H9 (cell line): ENCODE data around the gene KIF18B. TPM values are rescaled to one million over a fixed set of nuclear protein-coding genes. Genes with fewer than 3 reads are reported as not detected.

Experiments used
- DNase-seq: peaks from one replicate; pipeline ENCODE4 v3.0.0-alpha.2; 2017
- H2AFZ ChIP-seq: one replicate; pipeline ENCODE4 v1.6.1; 2013; ENCODE audit warnings: mild to moderate bottlenecking, low read length, control low read depth, moderate library complexity
- H2AK5ac ChIP-seq: 2 replicates; pipeline ENCODE4 v1.6.1; 2013; ENCODE audit warnings: low read length, control low read depth, mixed read lengths; ENCODE audit not compliant: insufficient read length
- H2BK120ac ChIP-seq: one replicate; pipeline ENCODE4 v1.6.1; 2013; ENCODE audit warnings: low read depth, mild to moderate bottlenecking, low read length, control low read depth, inconsistent platforms; ENCODE audit not compliant: poor library complexity, severe bottlenecking
- H2BK12ac ChIP-seq: 2 replicates; pipeline ENCODE4 v1.6.1; 2013; ENCODE audit warnings: low read length, control low read depth, mixed read lengths, low read depth; ENCODE audit not compliant: insufficient read length
- H2BK15ac ChIP-seq: 2 replicates; pipeline ENCODE4 v1.6.1; 2013; ENCODE audit warnings: low read depth, low read length, control low read depth
- H2BK20ac ChIP-seq: one replicate; pipeline ENCODE4 v1.6.1; 2013; ENCODE audit warnings: low read depth, mild to moderate bottlenecking, low read length, control low read depth, inconsistent platforms; ENCODE audit not compliant: poor library complexity, severe bottlenecking
- H2BK5ac ChIP-seq: 2 replicates; pipeline ENCODE4 v1.6.1; 2013; ENCODE audit warnings: low read length, control low read depth, mixed read lengths; ENCODE audit not compliant: insufficient read length
- H3K14ac ChIP-seq: 2 replicates; pipeline ENCODE4 v1.6.1; 2013; ENCODE audit warnings: low read length, control low read depth; ENCODE audit not compliant: insufficient read depth
- H3K18ac ChIP-seq: 2 replicates; pipeline ENCODE4 v1.6.1; 2013; ENCODE audit warnings: low read depth, mild to moderate bottlenecking, mixed read lengths, low read length, control low read depth; ENCODE audit not compliant: insufficient read length
- H3K23ac ChIP-seq: 2 replicates; pipeline ENCODE4 v1.6.1; 2013; ENCODE audit warnings: low read length, control low read depth, mixed read lengths, low read depth; ENCODE audit not compliant: insufficient read length
- H3K23me2 ChIP-seq: 2 replicates; pipeline ENCODE4 v1.6.1; 2013; ENCODE audit warnings: low read depth, mild to moderate bottlenecking, mixed read lengths, low read length, control low read depth; ENCODE audit not compliant: insufficient read length, poor library complexity, severe bottlenecking
- H3K27ac ChIP-seq: 2 replicates; pipeline ENCODE4 v1.5.1; 2013; ENCODE audit warnings: low read length, control low read depth, mixed read lengths, low read depth; ENCODE audit not compliant: insufficient read length
- H3K27me3 ChIP-seq: 2 replicates; pipeline ENCODE4 v1.6.1; 2013; ENCODE audit warnings: low read length, control low read depth, inconsistent platforms; ENCODE audit not compliant: insufficient read depth
- H3K4ac ChIP-seq: 2 replicates; pipeline ENCODE4 v1.6.1; 2013; ENCODE audit warnings: low read depth, mild to moderate bottlenecking, control low read depth, inconsistent platforms, low read length, moderate library complexity
- H3K4me1 ChIP-seq: 2 replicates; pipeline ENCODE4 v1.6.1; 2013; ENCODE audit warnings: low read length, control low read depth, inconsistent platforms; ENCODE audit not compliant: insufficient read depth
- H3K4me2 ChIP-seq: 2 replicates; pipeline ENCODE4 v1.6.1; 2013; ENCODE audit warnings: low read length, control low read depth, mixed read lengths; ENCODE audit not compliant: insufficient read length, insufficient read depth
- H3K56ac ChIP-seq: 2 replicates; pipeline ENCODE4 v1.6.1; 2013; ENCODE audit warnings: low read depth, mild to moderate bottlenecking, mixed read lengths, low read length, control low read depth; ENCODE audit not compliant: insufficient read length
- H3K79me1 ChIP-seq: 2 replicates; pipeline ENCODE4 v1.6.1; 2013; ENCODE audit warnings: low read depth, mild to moderate bottlenecking, moderate library complexity, low read length, control low read depth, inconsistent platforms; ENCODE audit not compliant: insufficient read depth, poor library complexity, severe bottlenecking
- H3K79me2 ChIP-seq: 2 replicates; pipeline ENCODE4 v1.6.1; 2013; ENCODE audit warnings: low read length, control low read depth, inconsistent platforms; ENCODE audit not compliant: insufficient read depth
- H3K9ac ChIP-seq: 2 replicates; pipeline ENCODE4 v1.6.1; 2013; ENCODE audit warnings: low read length, control low read depth, mixed read lengths; ENCODE audit not compliant: insufficient read length; ENCODE audit errors: extremely low read depth
- H3K9me3 ChIP-seq: one replicate; pipeline ENCODE4 v1.6.1; 2013; ENCODE audit warnings: low read depth, low read length, inconsistent platforms; ENCODE audit not compliant: control insufficient read depth
- H3T11ph ChIP-seq: one replicate; pipeline ENCODE4 v1.6.1; 2013; ENCODE audit warnings: mild to moderate bottlenecking, low read length, control low read depth, inconsistent platforms
- H4K20me1 ChIP-seq: one replicate; pipeline ENCODE4 v1.6.1; 2013; ENCODE audit not compliant: control insufficient read depth, insufficient read length, insufficient read depth
- H4K5ac ChIP-seq: 2 replicates; pipeline ENCODE4 v1.6.1; 2013; ENCODE audit warnings: low read depth, mild to moderate bottlenecking, mixed read lengths, low read length, control low read depth; ENCODE audit not compliant: insufficient read length
- H4K8ac ChIP-seq: replicated peaks from 2 replicates; pipeline ENCODE4 v1.6.1; 2013; ENCODE audit warnings: low read length, control low read depth, mixed read lengths, low read depth; ENCODE audit not compliant: insufficient read length
- H4K91ac ChIP-seq: 2 replicates; pipeline ENCODE4 v1.6.1; 2013; ENCODE audit warnings: low read depth, mild to moderate bottlenecking, moderate library complexity, mixed read lengths, low read length, control low read depth; ENCODE audit not compliant: insufficient read length
- H3K27ac Mint-ChIP-seq, 3 experiments: 2 replicates in 2 of 3; 3 replicates in 1 of 3; pipeline ENCODE4 v1.8.0; 2020 to 2021; ENCODE audit warnings: mixed read lengths in 3 of 3, mild to moderate bottlenecking in 1 of 3, moderate library complexity in 1 of 3
- H3K27me3 Mint-ChIP-seq: 2 replicates; pipeline ENCODE4 v1.8.0; 2021; ENCODE audit warnings: low read depth, mild to moderate bottlenecking, moderate library complexity, mixed read lengths
- H3K36me3 Mint-ChIP-seq, 3 experiments: 2 replicates in 2 of 3; 3 replicates in 1 of 3; pipeline ENCODE4 v1.8.0; 2020 to 2021; ENCODE audit warnings: low read depth in 3 of 3, mixed read lengths in 3 of 3; ENCODE audit not compliant: insufficient read depth in 1 of 3
- H3K4me1 Mint-ChIP-seq, 2 experiments: 2 replicates each; pipeline ENCODE4 v1.8.0; 2020; ENCODE audit warnings: mixed read lengths in 2 of 2
- H3K4me3 Mint-ChIP-seq, 2 experiments: 2 replicates in 1 of 2; 3 replicates in 1 of 2; pipeline ENCODE4 v1.8.0; 2020 to 2021; ENCODE audit warnings: mild to moderate bottlenecking in 2 of 2, mixed read lengths in 2 of 2, moderate library complexity in 1 of 2
- H3K9me3 Mint-ChIP-seq, 2 experiments: 2 replicates in 1 of 2; 3 replicates in 1 of 2; pipeline ENCODE4 v1.8.0; 2020; ENCODE audit warnings: mild to moderate bottlenecking in 2 of 2, mixed read lengths in 2 of 2, moderate library complexity in 1 of 2
- CTCF ChIP-seq: fragments of 200-600 bp; sonication (generic); conservative IDR thresholded peaks from 3 replicates; pipeline ENCODE4 v1.8.0; 2021; ENCODE audit warnings: antibody characterized with exemption, mild to moderate bottlenecking
- WGBS: extraction: QIAGEN DNeasy Blood & Tissue Kit; methylation state at CpG from one replicate; pipeline ENCODE4 v1.1.7; 2013; ENCODE audit warnings: missing lambda C conversion rate, low lambda C conversion rate, mixed read lengths; ENCODE audit not compliant: insufficient read length; ENCODE audit errors: extremely low coverage; 5-methylcytosine and 5-hydroxymethylcytosine counted together
- total RNA-seq: library from RNA; stranded (reverse); gene quantifications from 2 replicates; pipeline ENCODE4 v1.2.1, GENCODE V29; 2021

The KIF18B gene
- total RNA-seq, 1 experiment from 2014 or later: 51.8 TPM

- no peak overlapping the region for H2AK5ac ChIP-seq
- no peak overlapping the region for H4K5ac ChIP-seq
- H3K79me1 ChIP-seq: no peaks in the 10 kb centered on the region
- H4K91ac ChIP-seq: no peak overlapping the region
- no peak overlapping the region for H3K56ac ChIP-seq
- no peaks in the 10 kb centered on the region for H3K27me3 ChIP-seq
- TF ChIP-seq CTCF: no peak
- H3K23ac ChIP-seq: no peak overlapping the region
- H3K4me1 ChIP-seq: no peaks in the 10 kb centered on the region
- no CpG with 5 or more reads among the region's 2 CpGs for whole genome bisulfite sequencing
- no peaks in the 10 kb centered on the region for H3K23me2 ChIP-seq
- no peak overlapping the region for H3K4me3 Mint-ChIP-seq
- H3K4me2 ChIP-seq: no peak overlapping the region
- no peak overlapping the region for H3K27ac ChIP-seq
- no peak overlapping the region for H3K18ac ChIP-seq
- DNase-seq: no peak
- no peak overlapping the region for H2BK12ac ChIP-seq
- no peak overlapping the region; a peak in 2 of 7 replicates for H3K27ac Mint-ChIP-seq
- no peaks in the 10 kb centered on the region for H3K79me2 ChIP-seq
- no peak overlapping the region for H4K8ac ChIP-seq
- H4K20me1 ChIP-seq: no peaks in the 10 kb centered on the region
- peaks cover 45 to 86% (median 77%) of the 10 kb centered on the region in 3 experiments for H3K36me3 Mint-ChIP-seq
- no peak overlapping the region for H2AFZ ChIP-seq
- no peak overlapping the region for H2BK120ac ChIP-seq
- H2BK15ac ChIP-seq: no peak overlapping the region
- H3K4ac ChIP-seq: no peak overlapping the region
- no peak overlapping the region for H2BK20ac ChIP-seq
- no peak overlapping the region for H3T11ph ChIP-seq
- H3K9me3 Mint-ChIP-seq: no peaks in the 10 kb centered on the region
- H2BK5ac ChIP-seq: no peak overlapping the region
- H3K27me3 Mint-ChIP-seq: no peaks in the 10 kb centered on the region
- H3K14ac ChIP-seq: no peak overlapping the region
- no peaks in the 10 kb centered on the region for H3K4me1 Mint-ChIP-seq
- no peaks in the 10 kb centered on the region for H3K9me3 ChIP-seq
- no peak overlapping the region for H3K9ac ChIP-seq
Measured at GRCh38 chr17:44880062-44880461, 67.5 kb downstream of the KIF18B start.
